Sigmoid colon (tissue), 7 donors: Measurements from ENCODE around the gene KRT3. TPM values are rescaled to one million over a fixed set of nuclear protein-coding genes. Genes with fewer than 3 reads are reported as not detected.

Source experiments
- DNase-seq: peaks from one replicate; pipeline ENCODE4 v3.0.0-alpha.2; 2019
- H3K27ac ChIP-seq, 4 donors: fragments of 200-600 bp; sonication (generic); one replicate each; pipeline ENCODE4 v1.5.1; 2016 to 2019; ENCODE audit warnings: mild to moderate bottlenecking in 1 of 4
- H3K27me3 ChIP-seq, 3 donors: fragments of 200-600 bp; sonication (generic); one replicate each; pipeline ENCODE4 v1.5.1; 2019; ENCODE audit warnings: mild to moderate bottlenecking in 1 of 3
- H3K36me3 ChIP-seq, 4 donors: fragments of 200-600 bp; sonication (generic); one replicate each; pipeline ENCODE4 v1.5.1; 2016 to 2019
- H3K4me1 ChIP-seq, 4 donors: fragments of 200-600 bp; sonication (generic); one replicate each; pipeline ENCODE4 v1.5.1; 2017 to 2019
- H3K4me3 ChIP-seq, 4 donors: fragments of 200-600 bp; sonication (generic); one replicate each; pipeline ENCODE4 v1.5.1; 2017 to 2019; ENCODE audit warnings: mild to moderate bottlenecking in 2 of 4, moderate library complexity in 1 of 4
- H3K9me3 ChIP-seq, 4 donors: fragments of 200-600 bp in 3 of 4; sonication (generic) in 3 of 4; one replicate each; pipeline versions ENCODE4 v1.5.1 to v1.6.1; 2013 to 2019
- CTCF ChIP-seq, 4 experiments: fragments of 450-650 bp in 3 of 4; fragments of 200-600 bp in 1 of 4; IDR thresholded peaks; one replicate each; pipeline ENCODE4 v1.5.1; 2016 to 2019; ENCODE audit warnings: antibody characterized with exemption in 4 of 4, mild to moderate bottlenecking in 3 of 4, moderate library complexity in 2 of 4
- EP300 ChIP-seq, 4 donors: sonication (generic); formaldehyde crosslinking; IDR thresholded peaks; one replicate each; pipeline ENCODE4 v1.6.1; 2017; ENCODE audit warnings: antibody characterized with exemption in 4 of 4
- POLR2A ChIP-seq, 2 donors: fragments of 450-650 bp; IDR thresholded peaks; one replicate each; pipeline ENCODE4 v1.6.1; 2016; ENCODE audit warnings: antibody characterized with exemption in 2 of 2, mild to moderate bottlenecking in 2 of 2, moderate library complexity in 2 of 2
- POLR2AphosphoS5 ChIP-seq, 4 donors: sonication (generic); formaldehyde crosslinking; IDR thresholded peaks; one replicate each; pipeline ENCODE4 v1.6.1; 2017; ENCODE audit warnings: antibody characterized with exemption in 4 of 4
- WGBS, 2 donors: extraction: QIAGEN DNeasy Blood & Tissue Kit; methylation state at CpG; one replicate each; pipeline ENCODE4 v1.1.7; 2013; 5-methylcytosine and 5-hydroxymethylcytosine counted together
- intact Hi-C: fragments of 100-400 bp; cut with DNase I; formaldehyde crosslinking; loops from one replicate; pipeline ENCODE4 v1.15.1; 2023
- polyA plus RNA-seq, 3 donors: library from polyadenylated mRNA; stranded (reverse); fragments of 200-250 nt; gene quantifications; one replicate each; pipeline ENCODE4 v1.2.3, GENCODE V29; 2013
- total RNA-seq, 4 donors: library from RNA; depleted of rRNA; stranded (reverse); fragments of >200 nt; gene quantifications; one replicate each; pipeline ENCODE4 v1.1.0, GENCODE V29; 2016
- donor health status: healthy with polysubstance abuse.
- donor health status: Bipolar disorder and iron deficiency.
- donor health status: healthy.

The KRT3 gene
- total and polyA plus RNA-seq, 7 donors = not detected

DNA sequence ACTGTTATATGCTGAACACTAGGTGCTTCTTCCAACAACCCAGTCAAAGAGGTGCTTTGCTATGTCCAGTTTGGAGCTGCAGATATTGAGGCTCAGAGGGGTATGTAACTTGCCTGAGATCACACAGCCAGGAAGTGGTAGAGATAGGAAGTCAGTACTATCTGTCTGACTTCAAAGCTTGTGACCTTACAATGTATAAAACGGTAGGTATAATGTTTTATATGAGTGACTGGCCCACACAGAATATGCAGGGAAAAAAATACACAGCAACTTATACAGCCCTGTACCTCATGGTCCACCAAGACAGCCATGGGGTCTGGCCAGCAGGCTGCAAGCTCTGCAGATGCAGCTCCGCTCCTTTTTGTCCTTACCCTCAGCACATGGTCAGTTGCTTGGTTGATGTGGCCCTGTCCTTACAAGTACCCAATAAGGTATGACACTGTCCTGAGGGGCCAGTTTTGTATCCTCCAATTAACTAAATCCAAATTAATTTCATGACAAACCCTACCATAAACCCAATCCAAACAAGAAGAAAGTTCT lies 21.9 kb upstream of the KRT3 start:
- intact Hi-C loops = no loop called here
- DNase-seq = no peak
- WGBS, 2 donors = 61 to 76% methylated on average over 2 of the region's 2 CpGs
- peaks cover 0 to 17% (median 4%) of the 10 kb centered on the region in 4 donors for H3K4me1 ChIP-seq
- TF ChIP-seq POLR2A (IDR thresholded peaks at IDR 0.05) (no peak), CTCF (IDR thresholded peaks at IDR 0.05) (no peak), POLR2AphosphoS5 (IDR thresholded peaks at IDR 0.05) (no peak), EP300 (IDR thresholded peaks at IDR 0.05) (no peak)
- H3K27me3 ChIP-seq = peaks cover 0 to 6% (median 0%) of the 10 kb centered on the region in 3 donors
- H3K9me3 ChIP-seq = no peaks in the 10 kb centered on the region
- H3K4me3 ChIP-seq = no peak overlapping the region
- no peak overlapping the region for H3K27ac ChIP-seq
- no peaks in the 10 kb centered on the region for H3K36me3 ChIP-seq

- intact Hi-C loops = no loop called here
- 89 to 93% methylated on average over 8 of the region's 8 CpGs for WGBS, 2 donors
- Histone ChIP-seq H3K4me1 (peaks cover 0 to 11% (median under 1%) of the 10 kb centered on the region in 4 donors), H3K4me3 (no peak overlapping the region), H3K27ac (no peak overlapping the region), H3K27me3 (peaks cover 0 to 6% (median 0%) of the 10 kb centered on the region in 3 donors), H3K36me3 (no peaks in the 10 kb centered on the region), H3K9me3 (no peaks in the 10 kb centered on the region)
- TF ChIP-seq EP300 (IDR thresholded peaks at IDR 0.05) (no peak), POLR2AphosphoS5 (IDR thresholded peaks at IDR 0.05) (no peak), POLR2A (IDR thresholded peaks at IDR 0.05) (no peak), CTCF (IDR thresholded peaks at IDR 0.05) (no peak)
- DNase-seq = no peak
Measured at GRCh38 chr12:52817003-52817698, 21.2 kb upstream of the KRT3 start.

- TF ChIP-seq CTCF (IDR thresholded peaks at IDR 0.05) (no peak), POLR2AphosphoS5 (IDR thresholded peaks at IDR 0.05) (no peak), POLR2A (IDR thresholded peaks at IDR 0.05) (no peak), EP300 (IDR thresholded peaks at IDR 0.05) (no peak)
- Histone ChIP-seq H3K27ac (no peak overlapping the region), H3K9me3 (no peaks in the 10 kb centered on the region), H3K4me1 (peaks cover 0 to 7% (median 0%) of the 10 kb centered on the region in 4 donors), H3K36me3 (no peaks in the 10 kb centered on the region), H3K4me3 (no peak overlapping the region), H3K27me3 (peaks cover 0 to 6% (median 0%) of the 10 kb centered on the region in 3 donors)
- no peak for DNase-seq
- 78 to 79% methylated on average over 9 of the region's 9 CpGs for WGBS, 2 donors
- intact Hi-C loops = no loop called here
Measured at GRCh38 chr12:52815676-52816588, 20.0 kb upstream of the KRT3 start.

DNA sequence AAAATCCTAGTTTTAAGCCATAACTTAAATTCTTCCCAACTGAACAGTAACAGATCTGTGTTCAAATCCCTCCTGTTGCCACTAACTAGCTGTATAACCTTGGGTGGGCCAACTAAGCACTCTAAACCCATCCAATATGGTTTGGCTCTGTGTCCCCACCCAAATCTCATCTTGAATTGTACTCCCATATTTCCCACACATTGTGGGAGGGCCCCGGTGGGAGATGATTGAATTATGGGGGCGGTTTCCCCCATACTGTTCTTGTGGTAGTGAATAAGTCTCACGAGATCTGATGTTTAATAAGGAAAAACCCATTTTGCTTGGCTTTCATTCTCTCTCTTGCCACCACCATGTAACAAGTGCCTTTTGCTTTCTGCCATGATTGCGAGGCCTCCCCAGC lies 19.2 kb upstream of the KRT3 start:
- no peak overlapping the region for H3K27ac ChIP-seq
- peaks cover 0 to 6% (median 0%) of the 10 kb centered on the region in 3 donors for H3K27me3 ChIP-seq
- WGBS, 2 donors = 94 to 96% methylated on average over 4 of the region's 4 CpGs
- H3K9me3 ChIP-seq = no peaks in the 10 kb centered on the region
- H3K36me3 ChIP-seq = no peaks in the 10 kb centered on the region
- TF ChIP-seq CTCF (IDR thresholded peaks at IDR 0.05) (no peak), EP300 (IDR thresholded peaks at IDR 0.05) (no peak), POLR2A (IDR thresholded peaks at IDR 0.05) (no peak), POLR2AphosphoS5 (IDR thresholded peaks at IDR 0.05) (no peak)
- H3K4me1 ChIP-seq = peaks cover 0 to 7% (median 0%) of the 10 kb centered on the region in 4 donors
- intact Hi-C loops = no loop called here
- no peak overlapping the region for H3K4me3 ChIP-seq
- DNase-seq = no peak
